Aorta (tissue), 5 donors: ENCODE data around the gene NLRP13. TPM values are rescaled to one million over a fixed set of nuclear protein-coding genes. Genes with fewer than 3 reads are reported as not detected.
"Not testable (repeated sequence)": the region's sequence is repeated elsewhere in the genome, so short reads cannot be mapped to it uniquely, and the experiment has no call there.

Experiments used
- ATAC-seq: fragments of 200-7000 bp; cut with Tn5 transposase; one replicate; pipeline ENCODE4 v1.9.1; 2022; ENCODE audit warnings: moderate library complexity; ENCODE audit not compliant: low FRiP score
- DNase-seq, 2 donors: peaks; one replicate each; pipeline ENCODE4 v3.0.0-alpha.2; 2020
- H3K27ac ChIP-seq, 2 donors: one replicate each; pipeline ENCODE4 v1.5.1; 2013; ENCODE audit warnings: low read length in 2 of 2, mild to moderate bottlenecking in 2 of 2, moderate library complexity in 2 of 2, control low read depth in 1 of 2, inconsistent platforms in 1 of 2, low read depth in 1 of 2
- H3K27me3 ChIP-seq, 2 donors: one replicate each; pipeline ENCODE4 v1.6.1; 2013; ENCODE audit warnings: control low read depth in 1 of 2, low read length in 1 of 2, mild to moderate bottlenecking in 1 of 2, moderate library complexity in 1 of 2; ENCODE audit not compliant: insufficient read depth in 2 of 2, control insufficient read depth in 1 of 2
- H3K36me3 ChIP-seq, 2 donors: one replicate each; pipeline ENCODE4 v1.6.1; 2013; ENCODE audit warnings: control low read depth in 1 of 2, low read length in 1 of 2, mild to moderate bottlenecking in 1 of 2; ENCODE audit not compliant: insufficient read depth in 2 of 2, control insufficient read depth in 1 of 2
- H3K4me1 ChIP-seq, 2 donors: one replicate each; pipeline ENCODE4 v1.6.1; 2013; ENCODE audit warnings: low read length in 2 of 2, control low read depth in 1 of 2, mild to moderate bottlenecking in 1 of 2, moderate library complexity in 1 of 2; ENCODE audit not compliant: insufficient read depth in 2 of 2, control insufficient read depth in 1 of 2
- H3K4me3 ChIP-seq, 2 donors: one replicate each; pipeline ENCODE4 v1.5.1; 2013; ENCODE audit warnings: low read length in 2 of 2, control low read depth in 1 of 2, mild to moderate bottlenecking in 1 of 2
- H3K9me3 ChIP-seq: one replicate; pipeline ENCODE4 v1.6.1; 2013; ENCODE audit warnings: mild to moderate bottlenecking, low read length; ENCODE audit not compliant: control insufficient read depth
- WGBS, 2 donors: extraction: QIAGEN DNeasy Blood & Tissue Kit; methylation state at CpG; one replicate each; pipeline ENCODE4 v1.1.7; 2013; 5-methylcytosine and 5-hydroxymethylcytosine counted together
- intact Hi-C, 2 donors: fragments of 100-400 bp; cut with DNase I; formaldehyde crosslinking; loops; one replicate each; pipeline versions ENCODE4 v1.14.2 to v1.15.0; 2022
- polyA plus RNA-seq, 2 donors: library from polyadenylated mRNA; stranded (reverse); fragments of 200-250 nt; gene quantifications; one replicate each; pipeline ENCODE4 v1.2.3, GENCODE V29; 2013
- total RNA-seq, 2 donors: library from RNA; stranded (reverse); fragmentation: NEBNext Ultra II Directional; extraction: Animal tissue kit (Norgen Biotek cat#: 25700); gene quantifications; one replicate each; pipeline ENCODE4 v1.2.1, GENCODE V29; 2021
- donor health status: healthy with polysubstance abuse.
- donor health status: Bipolar disorder and iron deficiency.
- donor health status: DM: no; HTN: no; CAD: no.
- donor health status: DM: no; HTN: no; CAD: no.
- donor health status: DM: yes; HTN: yes; CAD: no.

NLRP13 gene
- total and polyA plus RNA-seq, 4 donors, result not detected

DNA sequence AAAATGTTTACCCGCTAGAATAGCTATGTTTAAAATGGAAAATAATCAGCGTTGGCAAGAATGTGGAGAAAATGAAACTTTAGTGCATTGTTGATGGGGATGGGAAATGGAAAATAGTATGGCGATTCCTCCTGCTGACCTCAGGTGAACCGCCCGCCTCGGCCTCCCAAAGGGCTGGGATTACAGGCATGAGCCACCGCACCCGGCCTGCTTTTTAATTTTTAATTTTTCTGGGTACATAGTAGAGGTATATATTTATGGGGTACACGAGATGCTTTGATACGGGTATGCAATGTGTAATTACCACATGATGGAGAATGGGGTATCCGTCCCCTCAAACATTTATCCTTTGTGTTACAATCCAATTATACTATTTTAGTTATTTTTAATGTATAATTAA is 8.2 kb upstream of the NLRP13 start:
- no peak for DNase-seq
- WGBS, 2 donors, result 90 to 92% methylated on average over 11 of the region's 11 CpGs
- intact Hi-C loops, result no loop called here

DNA sequence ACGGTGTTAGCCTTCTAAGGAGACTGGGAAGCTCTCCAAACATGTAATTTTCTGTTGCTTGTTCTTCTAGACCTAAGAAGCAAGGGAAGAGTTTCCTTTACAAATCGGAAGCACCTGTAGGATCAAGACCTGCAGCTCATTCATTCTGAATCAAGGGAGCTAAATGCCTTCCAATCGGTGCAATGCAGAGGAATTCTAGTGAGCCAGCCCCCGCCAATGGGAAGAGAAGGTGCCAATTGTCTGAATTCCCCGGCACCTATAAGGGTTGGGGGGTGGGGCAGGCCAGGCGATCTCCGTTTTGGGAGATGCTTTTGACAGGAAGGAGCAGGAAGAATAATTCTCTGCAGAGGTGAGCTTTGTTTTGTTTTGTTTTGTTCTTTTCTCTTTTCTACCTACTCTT is 7.1 kb upstream of the NLRP13 start:
- Histone ChIP-seq H3K36me3 (no peaks in the 10 kb centered on the region), H3K27me3 (no peaks in the 10 kb centered on the region), H3K4me3 (no peak overlapping the region), H3K27ac (no peak overlapping the region), H3K9me3 (no peaks in the 10 kb centered on the region), H3K4me1 (no peaks in the 10 kb centered on the region)
- no peak for ATAC-seq
- intact Hi-C loops, result no loop called here
- DNase-seq, result no peak
- 64% methylated on average over 7 of the region's 7 CpGs for WGBS, 2 donors

More for the DNA sequence above, 8.2 kb upstream of the NLRP13 start:
- ATAC-seq, result no peak
- no peak overlapping the region for H3K4me3 ChIP-seq
- H3K4me1 ChIP-seq, result no peaks in the 10 kb centered on the region
- no peaks in the 10 kb centered on the region for H3K9me3 ChIP-seq
- no peaks in the 10 kb centered on the region for H3K36me3 ChIP-seq
- H3K27ac ChIP-seq, result no peak overlapping the region
- H3K27me3 ChIP-seq, result no peaks in the 10 kb centered on the region

DNA sequence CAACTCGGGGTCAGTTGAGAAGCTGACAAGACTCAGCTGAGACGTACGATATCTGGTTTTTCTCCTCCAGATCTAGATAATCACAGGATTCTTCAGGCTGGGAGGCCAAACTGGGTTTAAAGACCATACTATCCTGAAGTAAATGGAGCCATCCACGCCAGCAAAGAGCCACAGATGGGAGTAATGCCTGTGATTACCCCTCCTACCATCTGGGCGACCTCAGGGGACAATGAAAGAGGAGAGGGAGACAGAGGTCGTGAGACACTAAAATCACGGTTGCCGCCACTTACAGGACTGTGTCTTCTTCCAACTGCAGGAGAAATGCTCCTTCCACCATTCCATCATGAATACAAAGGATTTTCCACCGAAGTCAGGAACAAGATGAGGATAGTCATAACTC is 3.1 kb upstream of the NLRP13 start:
- Histone ChIP-seq H3K27me3 (no peaks in the 10 kb centered on the region), H3K4me1 (no peaks in the 10 kb centered on the region), H3K4me3 (no peak overlapping the region), H3K9me3 (no peaks in the 10 kb centered on the region), H3K36me3 (no peaks in the 10 kb centered on the region), H3K27ac (no peak overlapping the region)
- no peak for ATAC-seq
- no peak for DNase-seq
- intact Hi-C loops, result no loop called here
- 70 to 72% methylated on average over 9 of the region's 9 CpGs for WGBS, 2 donors

DNA sequence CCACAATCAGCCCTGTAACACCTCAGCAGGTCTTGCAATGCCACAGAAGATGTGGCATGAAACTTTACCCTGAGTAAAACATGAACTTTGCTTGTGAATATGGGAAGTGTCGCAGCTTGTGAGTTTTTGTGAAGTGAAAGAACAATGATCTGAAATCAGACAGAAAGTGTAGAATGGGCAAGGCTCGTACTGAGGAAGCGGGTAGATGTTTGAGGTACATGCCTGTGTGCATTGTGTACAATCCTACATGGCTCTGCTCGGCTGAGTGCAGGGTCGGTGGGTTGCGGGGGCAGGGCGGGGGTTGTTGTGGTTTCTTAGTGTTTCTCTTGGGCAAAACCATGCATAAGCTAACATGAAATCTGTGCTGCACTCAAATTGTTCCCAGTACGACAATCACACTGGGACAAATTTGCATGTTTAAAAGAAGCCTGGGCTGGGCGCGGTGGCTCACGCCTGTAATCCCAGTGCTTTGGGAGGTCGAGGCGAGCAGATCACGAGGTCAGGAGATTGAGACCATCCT is 1.1 kb downstream of the NLRP13 start:
- Histone ChIP-seq H3K4me3 (no peak overlapping the region), H3K27ac (no peak overlapping the region), H3K27me3 (no peaks in the 10 kb centered on the region), H3K9me3 (peaks cover 1% of the 10 kb centered on the region), H3K4me1 (no peaks in the 10 kb centered on the region), H3K36me3 (no peaks in the 10 kb centered on the region)
- WGBS, 2 donors, result 72% methylated on average over 14 of the region's 14 CpGs
- no peak for ATAC-seq
- intact Hi-C loops, result no loop called here
- no peak for DNase-seq

DNA sequence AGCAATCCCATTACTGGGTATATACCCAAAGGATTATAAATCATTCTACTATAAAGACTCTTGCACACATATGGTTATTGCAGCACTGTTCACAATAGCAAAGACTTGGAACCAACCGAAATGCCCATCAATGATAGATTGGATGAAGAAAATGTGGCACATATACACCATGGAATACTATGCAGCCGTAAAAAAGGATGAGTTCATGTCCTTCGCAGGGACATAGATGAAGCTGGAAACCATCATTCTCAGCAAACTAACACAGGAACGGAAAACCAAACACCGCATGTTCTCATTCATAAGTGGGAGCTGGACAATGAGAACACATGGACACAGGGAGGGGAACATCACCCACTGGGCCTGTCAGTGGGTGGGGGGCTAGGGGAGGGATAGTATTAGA is 2.9 kb downstream of the NLRP13 start:
- intact Hi-C loops, H3K36me3 ChIP-seq, H3K4me1 ChIP-seq, DNase-seq, H3K9me3 ChIP-seq, H3K27me3 ChIP-seq, H3K27ac ChIP-seq, ATAC-seq, H3K4me3 ChIP-seq: not testable (repeated sequence)
- WGBS, 2 donors, result 81 to 84% methylated on average over 5 of the region's 5 CpGs

DNA sequence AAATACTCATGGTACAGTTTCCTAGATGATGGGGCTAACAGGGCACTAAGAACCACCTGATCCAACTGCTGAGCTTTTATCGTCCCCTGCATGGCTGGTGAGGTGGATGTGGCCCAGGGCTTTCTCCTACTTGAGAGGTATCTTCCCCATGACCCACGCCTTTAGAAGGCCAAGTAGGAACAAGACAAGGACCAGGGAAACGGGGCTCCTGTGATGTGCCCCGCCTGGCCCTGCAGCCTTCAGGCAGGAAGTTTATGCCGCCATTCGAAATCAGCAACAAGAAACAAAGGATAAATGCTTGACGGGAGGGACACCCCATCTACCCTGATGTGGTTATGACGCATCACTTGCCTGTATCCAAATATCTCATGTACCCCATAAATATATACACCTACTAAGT is 4.1 kb downstream of the NLRP13 start:
- Histone ChIP-seq H3K27ac (no peak overlapping the region), H3K9me3 (peaks cover 1% of the 10 kb centered on the region), H3K4me3 (no peak overlapping the region), H3K27me3 (no peaks in the 10 kb centered on the region), H3K36me3 (no peaks in the 10 kb centered on the region), H3K4me1 (no peaks in the 10 kb centered on the region)
- ATAC-seq (no peak), DNase-seq (no peak)
- intact Hi-C loops, result no loop called here
- 68 to 73% methylated on average over 8 of the region's 8 CpGs for WGBS, 2 donors

DNA sequence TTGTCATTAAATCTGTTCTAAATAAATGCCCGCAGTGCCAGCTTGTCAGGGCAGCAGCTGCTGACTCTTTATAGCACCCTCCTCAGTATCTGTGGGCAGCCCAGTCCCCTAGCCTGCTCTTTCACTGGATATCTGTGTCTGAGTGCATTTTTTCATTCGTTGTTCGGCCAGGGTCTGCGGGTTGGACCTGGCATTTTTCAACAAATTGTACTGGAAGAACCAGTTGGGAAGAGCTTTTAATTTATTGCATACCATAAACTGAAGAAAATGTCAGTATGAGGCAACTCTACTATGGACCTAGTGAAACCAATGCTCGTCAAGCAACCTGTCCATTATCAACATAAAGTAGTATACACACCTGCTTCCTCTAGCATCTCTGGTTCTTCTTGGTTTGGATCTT is 8.6 kb downstream of the NLRP13 start:
- H3K36me3 ChIP-seq, result no peaks in the 10 kb centered on the region
- no peak overlapping the region for H3K4me3 ChIP-seq
- no peaks in the 10 kb centered on the region for H3K27me3 ChIP-seq
- DNase-seq, result no peak
- 66 to 69% methylated on average over 5 of the region's 5 CpGs for WGBS, 2 donors
- H3K4me1 ChIP-seq, result no peaks in the 10 kb centered on the region
- no peak for ATAC-seq
- intact Hi-C loops, result no loop called here
- no peak overlapping the region for H3K27ac ChIP-seq
- H3K9me3 ChIP-seq, result peaks cover 1% of the 10 kb centered on the region

DNA sequence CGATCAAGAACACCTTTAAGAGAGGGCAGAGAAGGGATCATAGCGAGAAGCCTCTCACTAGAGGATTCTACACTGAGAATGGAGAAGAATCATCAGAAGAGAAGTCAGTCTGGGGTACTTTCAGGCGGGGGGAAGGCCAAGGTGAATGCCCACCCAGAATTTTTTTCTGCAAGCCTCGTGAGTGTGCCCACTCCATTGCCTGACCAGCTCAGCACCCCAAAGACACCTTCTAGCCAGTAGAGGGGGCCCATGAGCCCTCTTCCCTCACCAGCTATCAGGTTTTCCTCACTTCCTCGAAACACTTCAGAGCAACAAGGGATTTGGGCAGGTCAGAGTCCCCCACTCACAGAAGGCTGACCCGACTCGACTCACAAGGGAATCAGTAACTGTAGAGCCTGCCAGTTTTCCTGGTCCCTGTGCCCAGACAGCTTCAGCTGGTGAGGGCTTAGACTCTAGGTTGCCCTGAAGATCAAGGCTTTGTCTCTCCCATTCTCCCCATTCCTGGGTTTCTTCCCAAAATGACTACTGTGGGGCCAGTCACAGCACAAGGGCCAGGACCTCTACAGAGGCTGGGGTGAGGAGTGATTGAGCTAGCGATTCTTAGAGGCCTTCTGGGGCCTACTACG is 18.4 kb downstream of the NLRP13 start:
- DNase-seq (no peak), ATAC-seq (no peak)
- no peaks in the 10 kb centered on the region for H3K4me1 ChIP-seq
- intact Hi-C loops, result no loop called here
- no peak overlapping the region for H3K4me3 ChIP-seq
- 42 to 45% methylated on average over 9 of the region's 9 CpGs for whole genome bisulfite sequencing, 2 donors
- no peaks in the 10 kb centered on the region for H3K27me3 ChIP-seq
- no peaks in the 10 kb centered on the region for H3K36me3 ChIP-seq
- peaks cover 1% of the 10 kb centered on the region for H3K9me3 ChIP-seq
- H3K27ac ChIP-seq, result no peak overlapping the region

DNA sequence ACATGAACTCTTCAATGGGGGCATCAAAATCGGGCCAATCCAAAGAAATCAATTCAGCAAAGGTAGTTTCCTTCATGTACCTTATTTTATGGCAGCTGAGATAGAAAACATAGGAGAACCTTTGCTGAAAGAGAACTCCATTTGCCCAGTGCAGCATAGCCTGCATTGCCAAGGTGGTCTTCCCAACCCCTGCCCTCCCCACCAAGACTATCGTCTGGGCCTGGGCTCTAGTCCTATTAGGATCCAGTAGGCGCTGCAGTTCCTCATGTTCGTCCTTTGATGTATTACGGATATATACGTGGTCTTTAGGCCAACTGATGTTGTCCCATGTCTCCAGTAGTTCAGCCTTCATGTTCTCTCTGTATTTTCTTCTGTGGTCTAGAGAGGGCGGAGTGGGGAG is 19.2 kb downstream of the NLRP13 start:
- 77 to 79% methylated on average over 7 of the region's 7 CpGs for WGBS, 2 donors
- Histone ChIP-seq H3K9me3 (peaks cover 1% of the 10 kb centered on the region), H3K4me3 (no peak overlapping the region), H3K27me3 (no peaks in the 10 kb centered on the region), H3K27ac (no peak overlapping the region), H3K36me3 (no peaks in the 10 kb centered on the region), H3K4me1 (no peaks in the 10 kb centered on the region)
- DNase-seq (no peak), ATAC-seq (no peak)
- intact Hi-C loops, result no loop called here
